IPS DF 4.7 (cell line): Measurements from ENCODE around the gene ORC5.
"Not testable (repeated sequence)": the region's sequence is repeated elsewhere in the genome, so short reads cannot be mapped to it uniquely, and the experiment has no call there.

ENCODE experiments used
- DNase-seq: peaks from one replicate; pipeline ENCODE4 v3.0.0-alpha.2; 2013; ENCODE audit warnings: low spot score; ENCODE audit errors: extremely low read depth

ORC5 gene

DNA sequence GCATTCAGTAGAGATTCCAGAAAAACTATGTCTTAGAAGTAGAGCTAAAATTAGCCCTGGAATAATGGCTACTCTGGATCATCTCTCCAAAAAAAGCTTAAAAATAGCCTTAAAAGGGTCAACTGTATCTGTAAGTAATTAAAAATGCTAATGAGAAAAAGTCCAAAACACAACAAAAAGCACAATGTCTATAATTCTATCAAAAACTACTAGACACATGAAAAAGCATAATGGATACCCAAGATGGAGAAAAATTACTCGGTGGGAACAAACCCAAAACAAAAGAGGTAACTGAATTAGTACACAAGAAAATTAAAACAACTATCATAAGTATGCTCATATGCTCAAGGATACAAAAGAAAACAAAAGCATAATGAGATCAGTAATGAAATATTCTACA is 15.4 kb downstream of the ORC5 start:
- no peak for DNase-seq

DNA sequence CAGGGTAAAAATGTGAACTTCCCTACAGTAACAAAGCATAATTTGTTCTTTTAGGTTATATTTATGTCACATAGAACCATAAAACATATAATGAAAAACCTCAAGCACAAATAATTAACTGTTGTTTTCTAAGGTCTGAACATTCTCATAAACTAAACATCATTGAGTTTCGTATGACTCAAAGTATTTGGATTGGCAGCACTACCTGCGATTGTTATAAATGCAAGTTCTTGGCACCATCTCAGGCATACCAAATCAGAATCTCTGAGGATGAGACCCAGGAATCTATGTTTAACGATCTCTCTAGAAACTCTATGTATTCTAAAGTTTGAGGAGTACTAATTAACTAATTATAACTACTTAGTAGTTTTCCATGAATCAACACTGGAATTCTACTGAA is 22.5 kb downstream of the ORC5 start:
- DNase-seq, result no peak

GRCh38 chr7:104179178-104179577 is 28.6 kb downstream of the ORC5 start:
- DNase-seq, result no peak

DNA sequence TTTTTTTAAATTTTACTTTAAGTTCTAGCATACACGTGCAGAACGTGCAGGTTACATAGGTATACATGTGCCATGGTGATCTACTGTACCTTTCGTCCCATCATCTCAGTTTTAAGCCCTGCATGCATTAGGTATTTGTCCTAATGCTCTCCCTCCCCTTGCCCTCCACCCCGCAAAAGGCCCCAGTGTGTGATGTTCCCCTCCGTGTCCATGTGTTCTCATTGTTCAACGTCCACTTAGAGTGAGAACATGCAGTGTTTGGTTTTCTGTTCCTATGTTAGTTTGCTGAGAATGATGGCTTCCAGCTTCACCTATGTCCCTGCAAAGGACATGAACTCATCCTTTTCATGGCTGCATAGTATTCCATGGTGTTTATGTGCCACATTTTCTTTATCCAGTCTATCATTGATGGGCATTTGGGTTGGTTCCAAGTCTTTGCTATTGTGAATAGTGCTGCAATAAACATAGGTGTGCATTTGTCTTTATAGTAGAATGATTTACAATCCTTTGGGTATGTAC is 30.2 kb downstream of the ORC5 start:
- not testable (repeated sequence) for DNase-seq

DNA sequence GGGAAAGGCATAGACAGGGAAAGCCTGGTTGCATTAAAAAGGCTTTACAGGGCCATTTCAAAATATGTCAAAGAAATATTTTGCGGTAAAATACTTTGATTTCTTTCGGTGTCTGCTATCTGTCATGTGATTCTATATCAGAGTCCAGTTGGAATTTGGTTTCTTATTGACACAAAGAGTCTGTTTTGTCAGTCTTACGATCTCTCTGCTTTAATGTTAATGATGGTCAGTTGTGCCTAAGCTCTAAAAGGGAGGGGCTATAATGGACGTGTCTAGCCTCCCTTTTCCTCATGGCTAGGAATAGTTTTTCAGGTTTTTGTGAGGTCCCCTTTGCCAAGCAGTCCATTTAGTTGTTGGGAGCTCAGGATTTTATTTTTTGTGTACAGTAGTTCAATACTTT is 31.5 kb downstream of the ORC5 start:
- DNase-seq, result no peak

DNA sequence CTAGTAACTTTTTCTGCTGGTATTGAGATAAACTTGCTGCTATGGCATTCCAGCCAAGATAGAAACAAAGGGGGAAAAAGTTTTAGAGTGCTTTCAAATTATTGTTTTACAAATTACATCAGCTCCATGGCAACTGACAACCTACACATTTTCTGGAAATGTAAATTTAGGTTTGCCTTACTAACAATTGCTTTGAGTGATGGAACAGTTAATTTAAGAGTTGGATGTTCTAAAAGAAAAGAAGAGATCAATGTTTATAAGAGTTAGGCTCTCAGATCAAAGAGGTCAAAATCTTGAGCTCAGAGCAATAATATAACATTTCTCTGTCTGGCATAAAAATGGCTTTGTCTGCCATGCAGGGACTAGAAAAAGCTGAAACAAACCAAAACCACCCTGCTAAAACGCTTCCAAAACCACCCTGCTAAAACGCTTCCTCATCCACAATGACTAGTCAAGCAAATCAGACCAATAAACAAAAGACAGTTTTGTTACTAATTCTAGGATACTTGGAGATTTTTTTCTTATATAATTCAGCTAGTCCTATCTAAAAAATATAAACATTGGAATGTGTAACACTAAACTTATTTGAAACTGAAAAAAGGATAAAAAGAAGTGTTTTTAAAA is 32.3 kb downstream of the ORC5 start:
- no peak for DNase-seq

DNA sequence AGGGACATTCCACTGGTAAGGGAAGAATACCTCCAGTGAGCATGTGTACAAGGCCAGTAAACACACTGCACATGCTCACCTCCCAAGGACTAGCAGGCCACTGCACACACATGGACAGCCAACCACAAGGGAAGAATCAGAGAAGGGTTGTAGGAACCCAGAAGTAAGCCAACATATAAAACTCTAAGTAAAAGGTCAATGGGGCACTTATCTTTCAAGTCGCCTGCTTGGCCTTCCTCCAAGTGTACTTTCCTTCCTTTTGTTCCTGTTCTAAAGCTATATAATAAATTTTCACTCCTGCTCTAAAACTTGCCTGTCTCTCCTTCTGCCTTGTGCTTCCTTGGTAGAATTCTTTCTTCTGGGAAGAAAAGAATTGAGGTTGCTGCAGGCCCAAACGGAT is 33.0 kb downstream of the ORC5 start:
- DNase-seq, result no peak

- no peak for DNase-seq
Measured at GRCh38 chr7:104162081-104162480, 45.7 kb downstream of the ORC5 start.

GRCh38 chr7:104161244-104161643 is 46.6 kb downstream of the ORC5 start:
- DNase-seq, result no peak

DNA sequence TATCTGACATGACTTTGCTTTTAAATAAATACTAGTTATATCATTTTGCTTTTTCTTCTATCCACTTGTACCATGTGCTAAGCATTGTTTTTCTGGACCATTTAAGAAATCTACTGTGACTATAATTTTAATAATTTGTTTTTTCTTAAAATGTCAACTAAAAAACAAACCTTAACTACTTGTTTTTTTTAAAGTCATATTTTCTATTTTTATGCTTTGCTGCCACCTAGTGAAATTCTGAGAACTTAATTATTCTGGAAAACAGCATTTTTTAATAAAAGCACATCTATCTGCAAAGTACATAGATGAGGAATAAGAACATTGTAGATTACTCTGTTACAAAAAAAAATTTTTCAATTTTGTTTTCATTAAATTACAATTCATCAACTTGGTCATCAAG is 47.4 kb downstream of the ORC5 start:
- no peak for DNase-seq

DNA sequence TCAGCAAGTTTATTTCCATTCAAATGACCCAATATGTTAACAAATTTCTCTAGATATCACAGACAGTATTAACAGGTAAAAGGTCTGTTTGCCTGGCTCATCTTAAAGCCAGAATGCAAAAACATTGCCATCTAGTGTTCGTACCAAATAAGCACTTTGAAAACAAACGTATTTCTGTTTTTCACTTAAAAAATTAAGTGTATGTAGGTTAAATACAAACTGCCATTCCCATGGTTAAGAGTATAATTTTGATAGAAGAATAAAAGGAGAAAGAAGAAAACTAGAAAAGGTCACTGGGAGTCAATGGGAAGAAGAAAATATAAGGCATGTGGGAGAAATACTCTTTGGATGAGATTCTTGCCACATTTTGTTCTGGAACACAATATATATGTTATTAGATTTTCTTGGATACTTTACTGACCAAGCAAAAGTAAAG is 51.0 kb downstream of the ORC5 start:
- no peak for DNase-seq

GRCh38 chr7:104153287-104153686 is 54.5 kb downstream of the ORC5 start:
- no peak for DNase-seq

- DNase-seq, result no peak
Measured at GRCh38 chr7:104152468-104152867, 55.3 kb downstream of the ORC5 start.

- no peak for DNase-seq
Measured at GRCh38 chr7:104150470-104150869, 57.3 kb downstream of the ORC5 start.

DNA sequence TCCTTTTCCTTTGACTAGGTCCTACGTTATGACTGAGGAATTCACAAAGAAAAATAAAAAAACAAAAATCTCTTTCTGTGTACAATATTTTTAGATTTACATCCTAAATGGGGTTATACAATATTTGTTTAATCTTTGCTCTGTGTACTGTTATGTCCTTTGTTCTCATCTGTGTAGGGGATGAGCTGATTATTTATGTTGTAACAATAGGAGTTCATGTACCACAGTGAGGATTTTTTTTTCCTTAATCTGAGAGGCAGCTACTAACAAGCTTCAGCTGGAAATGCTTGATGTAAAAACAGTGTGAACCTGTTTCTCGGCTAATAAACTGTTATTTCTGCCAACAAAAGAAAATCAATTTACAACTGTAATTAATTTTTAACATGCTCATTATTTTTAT is 58.0 kb downstream of the ORC5 start:
- DNase-seq, result no peak

DNA sequence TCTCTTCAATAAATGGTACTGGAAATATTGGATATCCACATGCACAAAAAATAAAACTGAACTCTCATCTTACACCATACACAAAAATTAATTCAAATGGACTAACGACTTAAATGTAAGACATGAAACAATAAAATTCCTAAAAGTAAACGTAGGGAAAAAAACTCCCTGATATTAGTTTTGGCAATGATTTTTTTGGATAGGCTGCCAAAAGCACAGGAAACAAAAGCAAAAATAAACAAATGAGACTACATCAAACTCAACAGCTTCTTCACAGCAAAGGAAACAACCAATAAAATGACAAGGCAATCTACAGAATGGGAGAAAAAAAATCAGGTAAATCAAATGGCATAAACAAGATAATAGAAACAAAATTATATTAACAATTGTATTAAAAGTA is 65.7 kb downstream of the ORC5 start:
- DNase-seq, result no peak

- no peak for DNase-seq
Measured at GRCh38 chr7:104137971-104138370, 69.8 kb downstream of the ORC5 start.

GRCh38 chr7:104137511-104137910 is 70.3 kb downstream of the ORC5 start:
- DNase-seq, result no peak

DNA sequence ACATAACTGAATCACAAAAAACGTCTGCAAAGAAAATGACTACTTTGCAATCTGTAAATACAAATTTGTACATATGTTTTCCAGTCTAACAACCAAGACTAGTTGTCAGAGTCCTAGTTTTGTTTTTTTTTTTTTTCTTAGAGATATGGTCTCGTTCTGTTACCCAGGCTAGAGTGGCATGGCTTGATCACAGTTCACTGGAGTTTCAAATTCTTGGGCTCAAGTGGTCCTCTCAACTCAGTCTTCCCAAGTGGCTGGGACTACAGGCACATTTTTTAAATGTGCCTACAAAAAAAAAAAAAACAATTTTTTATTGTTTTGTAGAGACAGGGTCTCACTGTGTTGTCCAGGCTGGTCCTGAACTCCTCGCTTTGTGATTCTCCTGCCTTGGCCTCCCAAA is 70.8 kb downstream of the ORC5 start:
- no peak for DNase-seq

DNA sequence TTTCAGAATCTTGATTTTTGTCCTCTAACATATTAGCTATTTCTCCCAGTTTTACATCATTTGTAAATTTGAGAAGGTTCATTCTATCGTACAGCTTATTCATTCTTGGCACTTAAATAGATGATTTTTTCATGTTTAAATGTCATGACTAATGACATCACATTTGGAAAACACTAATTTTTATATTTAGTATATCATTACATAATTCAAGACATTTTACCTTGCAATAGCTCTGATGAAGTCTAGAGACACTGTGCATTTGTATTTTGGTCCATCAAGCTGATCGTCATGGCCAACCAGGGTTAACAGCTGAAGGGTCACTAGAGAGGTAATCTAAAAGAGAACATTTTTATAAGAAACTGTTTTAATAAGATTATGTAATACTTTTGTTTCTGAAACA is 71.3 kb downstream of the ORC5 start:
- DNase-seq, result no peak

DNA sequence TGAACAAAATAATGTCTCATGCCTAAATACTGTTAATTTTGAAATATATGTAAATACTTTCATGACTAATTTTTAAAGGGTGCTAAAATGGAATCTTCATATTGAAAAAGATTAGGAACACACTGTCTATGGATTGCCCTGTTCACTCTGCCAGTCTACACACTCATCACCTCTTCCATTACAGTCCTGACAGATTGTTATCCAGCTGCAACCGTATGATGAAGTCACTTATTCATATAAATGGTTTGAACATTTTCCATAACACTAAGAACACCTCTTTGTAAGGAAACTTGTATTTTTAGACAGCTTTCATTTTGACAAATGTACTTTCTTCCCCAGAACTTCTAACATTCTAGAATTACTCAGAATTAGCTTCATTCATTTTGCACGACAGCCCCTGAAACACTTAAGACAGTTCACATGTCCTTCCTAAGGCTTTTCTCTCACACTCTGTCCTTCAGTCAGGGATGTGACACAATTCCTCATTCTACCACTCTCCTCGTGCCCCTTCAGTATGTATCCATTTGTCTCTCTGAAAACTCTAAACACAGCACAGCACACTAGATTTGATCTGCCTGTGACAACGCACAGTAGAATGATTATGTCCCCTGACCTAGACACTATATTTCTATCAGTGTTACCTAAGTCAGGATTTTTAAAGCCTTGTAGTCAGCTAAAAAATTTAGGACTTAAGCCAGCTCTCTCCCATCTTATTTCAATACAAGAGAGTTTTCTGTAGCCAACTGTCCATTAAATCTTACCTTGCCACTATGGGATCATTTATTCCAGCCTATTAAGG is 71.9 kb downstream of the ORC5 start:
- DNase-seq, result no peak

GRCh38 chr7:104133238-104133637 is 74.6 kb downstream of the ORC5 start:
- DNase-seq, result no peak

- no peak for DNase-seq
Measured at GRCh38 chr7:104130726-104131125, 77.1 kb downstream of the ORC5 start.
